K562 (cell line): ENCODE data around the gene SPRR2D. TPM values are rescaled to one million over a fixed set of nuclear protein-coding genes. Genes with fewer than 3 reads are reported as not detected.

Experiments
- ATAC-seq: fragments of 200-7000 bp; cut with Tn5 transposase; 3 replicates; pipeline ENCODE4 v1.9.1; 2020; ENCODE audit warnings: moderate library complexity
- BruUV-seq: library from RNA; stranded (reverse); fragments of 400-500 nt; replicated peaks from 2 replicates; lab custom pipeline; 2021; lab: Mats Ljungman, UMichigan
- CTCF ChIA-PET: fragments of 300-600 bp; formaldehyde crosslinking; extraction: SDS; loops from one replicate; lab custom pipeline; 2021; ENCODE audit warnings: low intra/inter-chr PET ratio; lab: Yijun Ruan, JAX
- POLR2A ChIA-PET: fragments of 300-600, 350-650 bp; sonication (Branson Sonifier 250); formaldehyde crosslinking; extraction: SDS; loops from one replicate; lab custom pipeline; 2021; ENCODE audit warnings: antibody characterized with exemption, inconsistent platforms; lab: Yijun Ruan, JAX
- DNase-seq, 4 experiments: peaks; one replicate each; pipeline versions ENCODE4 v3.0.0 to v3.0.0-alpha.2; 2011 to 2018; ENCODE audit warnings: low spot score in 3 of 4, mixed read lengths in 3 of 4; ENCODE audit errors: extremely low read depth in 1 of 4
- FAIRE-seq: peaks from 2 replicates; lab custom pipeline; 2011; peaks lifted over from hg19 to GRCh38; lab: Jason Lieb, UNC
- H2AFZ ChIP-seq: 2 replicates; pipeline ENCODE4 v1.6.0; 2011; ENCODE audit warnings: low read depth, low read length, control low read depth, inconsistent platforms
- H3K27ac ChIP-seq: fragments of 200-600 bp; 3 replicates; pipeline ENCODE4 v1.8.0; 2011; ENCODE audit warnings: low read depth, mild to moderate bottlenecking, control low read depth, inconsistent platforms, low read length, moderate library complexity, mixed read lengths; ENCODE audit errors: extremely low read depth
- H3K27me3 ChIP-seq, 2 experiments: fragments of 300-600 bp in 1 of 2; 2 replicates in 1 of 2; 3 replicates in 1 of 2; pipeline versions ENCODE4 v1.6.0 to v1.8.0; 2011; ENCODE audit warnings: inconsistent platforms in 2 of 2, low read length in 2 of 2, mild to moderate bottlenecking in 1 of 2, mixed read lengths in 1 of 2, moderate library complexity in 1 of 2; ENCODE audit not compliant: control insufficient read depth in 2 of 2, insufficient read depth in 2 of 2
- H3K36me3 ChIP-seq: fragments of 300-600 bp; 3 replicates; pipeline ENCODE4 v1.8.0; 2011; ENCODE audit warnings: mild to moderate bottlenecking, low read length, inconsistent platforms; ENCODE audit not compliant: control insufficient read depth, insufficient read depth
- H3K4me1 ChIP-seq, 2 experiments: fragments of 200-600 bp in 1 of 2; replicated peaks in 1 of 2; 2 replicates in 1 of 2; 3 replicates in 1 of 2; pipeline versions ENCODE4 v1.5.1 to v1.8.0; 2011; ENCODE audit warnings: inconsistent platforms in 2 of 2, low read length in 2 of 2, mild to moderate bottlenecking in 1 of 2, mixed read lengths in 1 of 2, moderate library complexity in 1 of 2; ENCODE audit not compliant: control insufficient read depth in 2 of 2, insufficient read depth in 2 of 2
- H3K4me2 ChIP-seq: 2 replicates; pipeline ENCODE4 v1.6.1; 2011; ENCODE audit warnings: low read length, control low read depth, inconsistent platforms, mixed read lengths; ENCODE audit not compliant: insufficient read depth
- H3K4me3 ChIP-seq: fragments of 200-600 bp; sonication (generic), shearing (Covaris generic); 2 replicates; pipeline ENCODE4 v1.5.1; 2016; ENCODE audit warnings: control low read depth, inconsistent platforms
- H3K79me2 ChIP-seq: fragments of 200-600 bp; 3 replicates; pipeline ENCODE4 v1.8.0; 2011; ENCODE audit warnings: low read length, inconsistent platforms; ENCODE audit not compliant: control insufficient read depth, insufficient read depth
- H3K9ac ChIP-seq, 2 experiments: 2 replicates each; pipeline versions ENCODE4 v1.6.0 to v1.6.1; 2011; ENCODE audit warnings: low read depth in 2 of 2, low read length in 2 of 2, control low read depth in 1 of 2, inconsistent platforms in 1 of 2, mild to moderate bottlenecking in 1 of 2, mixed read lengths in 1 of 2; ENCODE audit not compliant: insufficient read depth in 1 of 2
- H3K9me1 ChIP-seq: one replicate; pipeline ENCODE4 v1.6.0; 2011; ENCODE audit warnings: inconsistent platforms, mild to moderate bottlenecking, low read length, moderate library complexity; ENCODE audit not compliant: control insufficient read depth, insufficient read depth
- H3K9me3 ChIP-seq: replicated peaks from 2 replicates; pipeline ENCODE4 v1.5.1; 2011; ENCODE audit warnings: low read depth, low read length, inconsistent platforms; ENCODE audit not compliant: control insufficient read depth, insufficient read depth
- H4K20me1 ChIP-seq: replicated peaks from 2 replicates; pipeline ENCODE4 v1.6.1; 2011; ENCODE audit warnings: low read length, inconsistent platforms, mixed read lengths; ENCODE audit not compliant: control insufficient read depth, insufficient read depth
- CTBP1 ChIP-seq: fragments of 450-650 bp; IDR thresholded peaks from 2 replicates; pipeline ENCODE4 v1.6.1; 2016; ENCODE audit warnings: borderline replicate concordance
- MYC ChIP-seq, 2 experiments: fragments of 250-450 bp in 1 of 2; sonication (Bioruptor Pico) in 1 of 2; IDR thresholded peaks; 2 replicates each; pipeline versions ENCODE4 v1.5.1 to v1.6.1; 2012 to 2021; ENCODE audit warnings: low read depth in 2 of 2, borderline replicate concordance in 1 of 2, improper control_type of control experiment in 1 of 2, low read length in 1 of 2, mild to moderate bottlenecking in 1 of 2, moderate library complexity in 1 of 2
- RBM39 ChIP-seq: fragments of 200-400 bp; formaldehyde crosslinking; optimal IDR thresholded peaks from 2 replicates; pipeline ENCODE3; 2018; ENCODE audit warnings: low read depth, low read length
- RFX1 ChIP-seq: fragments of 450-650 bp; IDR thresholded peaks from 2 replicates; pipeline ENCODE4 v1.6.1; 2016; ENCODE audit warnings: mild to moderate bottlenecking, moderate library complexity
- TCF3 ChIP-seq: sonication (generic); formaldehyde crosslinking; IDR thresholded peaks from 2 replicates; pipeline ENCODE4 v1.4.0; 2020; ENCODE audit warnings: mild to moderate bottlenecking, missing genetic modification reagents
- TGIF2 ChIP-seq: sonication (generic); formaldehyde crosslinking; IDR thresholded peaks from 2 replicates; pipeline ENCODE4 v1.8.1; 2022; ENCODE audit warnings: mild to moderate bottlenecking, missing genetic modification reagents, moderate library complexity
- ZBTB8A ChIP-seq: fragments of 450-650 bp; IDR thresholded peaks from 2 replicates; pipeline ENCODE4 v1.6.1; 2018; ENCODE audit warnings: mild to moderate bottlenecking, moderate library complexity; ENCODE audit not compliant: partially characterized antibody
- WGBS: fragments of 100-300 bp; shearing (Covaris generic); methylation state at CpG from one replicate; pipeline ENCODE4 v1.1.6; 2016; ENCODE audit warnings: low coverage, mixed read lengths; ENCODE audit not compliant: insufficient coverage; ENCODE audit errors: missing lambda C conversion rate; 5-methylcytosine and 5-hydroxymethylcytosine counted together
- in situ Hi-C: fragments of 300-500 bp; cut with MboI; formaldehyde crosslinking; loops from 4 replicates; pipeline ENCODE4 v1.15.0; 2018; ENCODE audit warnings: inconsistent platforms, mixed read lengths
- intact Hi-C: fragments of 100-400 bp; cut with micrococcal nuclease; formaldehyde crosslinking; loops from 2 replicates; pipeline ENCODE4 v1.14.2; 2022
- polyA plus RNA-seq, 8 experiments: library from polyadenylated mRNA; depleted of rRNA in 4 of 8; stranded (reverse) in 5 of 8; unstranded in 3 of 8; fragments of >200 nt; fragmentation: Nextera tagmentation in 2 of 8; fragmentation: Illumina TruSeq in 1 of 8; extraction: Ambion mirVana in 2 of 8; extraction: Trizol in 1 of 8; gene quantifications; 2 replicates each; pipeline versions ENCODE4 v1.2.1 to v1.2.3, GENCODE V29; 2011 to 2014; ENCODE audit warnings: inconsistent platforms in 1 of 8, missing spikeins in 1 of 8
- total RNA-seq, 7 experiments: library from RNA; depleted of rRNA in 6 of 7; stranded (reverse); fragments of >200 nt in 6 of 7; fragmentation: Illumina TruSeq in 2 of 7; extraction: Trizol in 2 of 7; gene quantifications; 2 replicates each; pipeline versions ENCODE4 v1.2.1 to v1.2.3, GENCODE V29; 2011 to 2021; ENCODE audit warnings: low replicate concordance in 1 of 7

SPRR2D gene
- total and polyA plus RNA-seq, 9 of the 15 experiments (the other 6 are each of a cell fraction or from before 2014, with no cell fraction given) = 0.91 to 5.1 (median 3.2) TPM; not detected in 1

DNA sequence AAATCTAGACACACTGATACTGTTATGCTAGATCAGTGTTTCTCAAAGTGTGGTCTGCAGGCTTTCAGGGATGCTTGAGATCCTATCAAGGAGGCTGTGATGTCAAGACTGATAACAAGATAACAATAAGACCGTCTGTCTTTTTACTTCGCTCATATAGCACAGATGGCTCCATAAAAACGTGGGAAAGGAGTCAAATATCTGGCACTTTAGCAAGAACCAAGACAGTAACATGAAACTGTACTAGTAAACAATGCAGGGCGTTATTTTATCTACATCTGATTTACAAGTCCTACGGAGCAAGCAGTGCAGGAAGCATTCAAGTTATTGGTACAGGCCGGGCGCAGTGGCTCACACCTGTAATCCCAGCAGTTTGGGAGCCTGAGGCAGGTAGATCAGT is 43.0 kb downstream of the SPRR2D start (continued):
- TF ChIP-seq CTBP1 = no peak

DNA sequence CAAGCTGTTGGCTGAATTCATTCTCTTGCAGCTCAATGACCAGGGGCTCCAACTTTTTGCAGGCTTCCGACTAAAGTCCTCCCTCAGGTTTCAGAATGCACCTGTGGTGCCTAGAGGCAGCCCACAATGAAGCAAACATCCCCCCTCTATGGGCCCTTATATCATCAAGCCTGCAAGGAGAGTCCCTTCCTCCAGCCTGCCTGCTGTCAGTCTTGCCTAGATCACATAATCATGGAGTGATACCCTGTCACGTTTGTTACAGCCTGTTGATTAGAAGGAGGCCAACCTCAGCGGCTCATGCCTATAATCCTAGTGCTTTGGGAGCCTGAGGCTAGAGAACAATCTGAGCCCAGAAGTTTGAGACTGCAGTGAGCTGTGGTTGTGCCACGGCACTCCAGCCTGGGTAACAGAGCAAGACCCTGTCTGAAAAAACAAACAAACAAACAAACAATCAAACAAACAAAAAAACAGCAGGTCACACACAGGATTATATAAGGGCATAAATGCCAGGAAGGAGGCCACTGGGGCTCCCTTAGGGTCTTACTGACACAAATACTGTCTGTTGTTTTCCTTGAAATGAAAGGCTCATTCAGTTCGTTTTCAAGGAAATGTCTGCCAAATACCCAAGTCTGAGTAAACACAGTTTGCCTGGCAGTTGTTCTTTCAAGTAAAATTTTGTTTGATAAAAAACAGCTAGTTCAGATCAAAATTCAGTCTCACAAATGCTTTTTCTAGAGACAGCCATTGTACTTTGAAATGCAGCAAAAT is 44.1 kb downstream of the SPRR2D start:
- Histone ChIP-seq H3K36me3 (no peaks in the 10 kb centered on the region), H3K4me3 (no peak overlapping the region), H3K79me2 (no peaks in the 10 kb centered on the region), H3K9me3 (no peaks in the 10 kb centered on the region), H3K4me2 (no peak overlapping the region), H3K27ac (no peak overlapping the region), H3K4me1 (no peaks in the 10 kb centered on the region), H4K20me1 (no peaks in the 10 kb centered on the region), H2AFZ (no peak overlapping the region), H3K9ac (no peak overlapping the region), H3K9me1 (no peaks in the 10 kb centered on the region), H3K27me3 (peaks cover 2 to 18% of the 10 kb centered on the region in 2 experiments; a peak in 2 of 5 replicates)
- CTCF ChIA-PET = no interaction called here
- TF ChIP-seq RBM39 (no peak), TCF3 (CRISPR knock-in tag) (no peak), TGIF2 (CRISPR knock-in tag) (no peak), RFX1 (no peak), ZBTB8A (no peak), MYC (IDR thresholded peaks at IDR 0.05; ENCODE audit: low read depth, low read length) (no peak), MYC (CRISPR knock-in tag; IDR thresholded peaks at IDR 0.05; ENCODE audit: borderline replicate concordance, low read depth) (no peak)
- POLR2A ChIA-PET = interaction anchor here (1.1 kb wide), 1 partner anchor 17 kb away, joined by 3 read pairs; no protein-coding TSS in a partner anchor
- FAIRE-seq (no peak), ATAC-seq (no peak), DNase-seq (no peak)
- in situ Hi-C loops (no loop called here), intact Hi-C loops (no loop called here)
- BruUV-seq = no TSS peak
- 3% methylated on average over 5 of the region's 5 CpGs for WGBS
